Left kidney (tissue), 8 donors: Measurements from ENCODE around the gene U2AF1L4. TPM values are rescaled to one million over a fixed set of nuclear protein-coding genes. Genes with fewer than 3 reads are reported as not detected.

Source experiments
- DNase-seq: peaks from one replicate; pipeline ENCODE4 v3.0.0-alpha.2; 2013
- long read RNA-seq, 8 donors: transcript quantifications; one replicate each; lab custom pipeline, GENCODE V29; 2026
- polyA plus RNA-seq: library from polyadenylated mRNA; unstranded; fragments of 120-200 nt; gene quantifications from one replicate; pipeline ENCODE4 v1.2.1, GENCODE V29; 2013; ENCODE audit not compliant: insufficient read length

The U2AF1L4 gene, protein sequence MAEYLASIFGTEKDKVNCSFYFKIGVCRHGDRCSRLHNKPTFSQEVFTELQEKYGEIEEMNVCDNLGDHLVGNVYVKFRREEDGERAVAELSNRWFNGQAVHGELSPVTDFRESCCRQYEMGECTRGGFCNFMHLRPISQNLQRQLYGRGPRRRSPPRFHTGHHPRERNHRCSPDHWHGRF
- polyA plus RNA-seq = 19.0 TPM
- long read RNA-seq, donor 1 = 0 reads
- long read RNA-seq, donor 2, partial matches to known transcripts = 0 of 1 reads
- long read RNA-seq, donor 2, other reads (novel, unspliced or antisense) = 0 of 1 reads
- long read RNA-seq, donor 3, partial matches to known transcripts = 0 of 3 reads
- long read RNA-seq, donor 3, other reads (novel, unspliced or antisense) = 0 of 3 reads
- long read RNA-seq, donor 4 = 0 reads
- long read RNA-seq, donor 5, partial matches to known transcripts = 0 of 3 reads
- long read RNA-seq, donor 5, other reads (novel, unspliced or antisense) = 0 of 3 reads
- long read RNA-seq, donor 6 = 0 reads
- long read RNA-seq, donor 7 = 0 reads
- long read RNA-seq, donor 8 = 0 reads

DNA sequence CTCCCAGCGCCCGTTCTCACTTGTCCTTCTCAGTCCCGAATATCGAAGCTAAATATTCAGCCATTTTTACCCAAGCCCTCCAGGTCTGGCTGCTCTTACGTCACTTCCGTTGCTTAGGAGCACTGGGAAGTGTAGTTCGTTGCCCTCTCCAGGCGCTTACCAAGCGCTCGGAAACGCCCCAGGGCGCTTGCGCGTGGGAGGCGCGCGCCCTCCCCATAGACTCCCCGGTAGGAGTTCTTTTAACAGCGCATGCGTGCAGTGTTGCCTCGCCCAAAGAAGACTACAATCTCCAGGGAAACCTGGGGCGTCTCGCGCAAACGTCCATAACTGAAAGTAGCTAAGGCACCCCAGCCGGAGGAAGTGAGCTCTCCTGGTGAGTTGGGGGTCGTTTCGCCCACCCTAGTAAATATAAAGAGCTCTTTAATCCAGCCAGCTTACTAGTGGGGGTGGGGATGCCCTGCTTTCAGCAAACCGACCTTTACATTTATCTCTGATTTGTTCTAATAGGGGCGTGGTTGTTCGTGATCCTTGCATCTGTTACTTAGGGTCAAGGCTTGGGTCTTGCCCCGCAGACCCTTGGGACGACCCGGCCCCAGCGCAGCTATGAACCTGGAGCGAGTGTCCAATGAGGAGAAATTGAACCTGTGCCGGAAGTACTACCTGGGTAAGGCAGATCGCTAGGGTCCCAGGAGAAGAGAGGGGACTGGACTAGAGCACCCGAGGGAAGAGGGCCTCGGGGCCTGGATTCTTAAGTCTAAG, at the start of gene U2AF1L4, which contains the start of gene PSENEN:
Gene U2AF1L4 (minus strand): TSS at position 91 of the 759 bp plus-strand sequence. CDS start 27 bp downstream, at position 64.
Gene PSENEN (plus strand): TSS at position 324 of the 759 bp plus-strand sequence. CDS start 280 bp downstream, at position 604.
- DNase-seq = peak; percentile 99

DNA sequence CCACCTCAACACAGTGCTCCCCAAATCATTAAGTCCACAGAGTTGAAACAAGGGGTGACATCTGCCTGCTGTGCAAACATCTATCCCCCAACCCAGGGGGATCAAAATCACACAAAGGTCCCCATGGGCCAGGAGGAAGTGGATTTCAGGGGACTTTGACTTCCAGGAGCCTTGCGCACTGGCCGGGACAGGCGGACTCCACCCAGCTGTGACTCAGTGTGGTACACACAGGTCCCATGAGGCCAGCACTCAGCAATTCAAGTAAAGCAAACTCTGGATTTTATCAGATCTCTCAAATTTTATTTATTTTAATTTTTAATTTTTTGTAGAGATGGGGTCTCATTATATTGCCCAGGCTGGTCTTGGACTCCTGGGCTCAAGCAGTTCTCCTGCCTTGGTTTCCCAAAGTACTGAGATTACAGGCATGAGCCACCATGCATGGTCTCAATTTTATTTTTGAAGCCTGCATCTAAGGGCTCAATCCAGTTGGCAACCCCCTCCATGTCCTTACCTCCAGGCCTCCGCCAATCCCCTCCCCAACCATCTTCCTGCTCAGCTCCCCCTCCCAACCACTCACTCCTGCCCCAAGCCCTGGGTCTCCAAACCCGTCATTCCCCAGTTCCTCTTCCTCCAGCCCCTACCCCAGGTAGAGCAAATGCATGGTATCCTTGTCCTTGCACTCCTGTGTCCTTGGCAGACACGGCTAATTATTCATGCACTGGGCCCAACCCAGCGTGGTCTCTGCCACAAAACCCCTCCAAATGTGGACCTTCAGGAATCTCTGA, 48.4 kb upstream of the U2AF1L4 start:
- no peak for DNase-seq

DNA sequence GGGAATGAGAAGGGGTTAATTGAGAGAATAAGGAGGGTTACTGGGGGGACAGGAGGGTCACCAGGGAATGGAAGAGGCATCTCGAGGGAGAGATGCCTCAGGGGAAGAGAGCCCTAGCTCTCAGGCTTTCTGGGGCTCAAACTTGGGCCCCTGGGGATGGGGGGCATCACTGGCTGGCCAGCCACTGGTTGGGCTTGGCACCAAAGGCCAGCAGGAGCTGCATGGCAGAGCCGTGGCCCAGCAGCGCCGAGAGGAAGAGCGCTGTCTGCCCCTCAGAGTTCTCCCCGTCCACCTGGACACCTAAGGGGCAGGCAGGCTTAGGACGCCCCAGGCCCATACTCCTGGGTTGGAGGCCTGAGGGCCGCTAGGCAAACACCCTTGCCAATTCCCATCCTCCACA, 47.7 kb upstream of the U2AF1L4 start:
- DNase-seq = no peak

DNA sequence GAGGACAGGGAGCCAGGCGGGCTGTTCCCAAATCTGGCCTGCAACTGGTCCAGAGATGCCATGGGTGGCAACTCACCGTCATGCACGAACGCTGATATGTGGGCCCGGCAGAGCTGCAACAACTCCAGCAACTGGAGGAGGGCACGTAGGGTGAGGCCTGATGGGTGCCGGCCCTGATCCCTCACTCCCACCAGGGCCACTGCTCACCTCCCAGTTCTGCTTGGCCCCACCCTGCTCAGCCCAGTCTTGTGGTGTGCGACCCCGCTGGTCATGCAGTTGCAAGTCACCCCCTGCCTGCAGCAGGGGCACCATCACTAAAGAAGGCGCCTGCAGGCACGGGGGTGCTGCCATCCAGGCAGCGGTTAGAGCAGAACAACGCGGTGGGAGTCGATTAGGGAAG, 47.1 kb upstream of the U2AF1L4 start:
- DNase-seq = no peak

DNA sequence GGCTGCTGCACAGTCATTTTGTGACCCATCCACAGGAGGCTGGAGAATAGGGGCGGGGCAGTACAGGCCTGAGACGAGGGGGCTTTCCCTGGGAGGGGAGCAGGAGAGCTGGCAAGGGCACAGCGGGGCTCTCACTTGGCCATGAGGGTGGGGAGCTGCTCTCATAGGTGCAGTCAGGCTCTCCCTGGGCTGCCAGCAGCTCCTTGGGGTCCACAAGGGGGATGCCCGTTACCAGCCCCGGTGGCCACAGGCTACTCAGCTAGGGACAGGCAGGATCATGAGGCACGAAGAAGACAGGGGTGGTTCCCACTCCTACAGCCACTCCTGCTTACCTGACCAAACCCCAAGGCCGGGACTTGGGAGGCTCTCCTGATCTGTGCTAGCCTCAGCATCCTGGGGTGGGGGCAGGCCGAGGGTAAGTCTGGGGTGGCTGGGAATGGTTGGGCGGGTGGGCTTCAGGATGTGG, 46.6 kb upstream of the U2AF1L4 start:
- DNase-seq = no peak

DNA sequence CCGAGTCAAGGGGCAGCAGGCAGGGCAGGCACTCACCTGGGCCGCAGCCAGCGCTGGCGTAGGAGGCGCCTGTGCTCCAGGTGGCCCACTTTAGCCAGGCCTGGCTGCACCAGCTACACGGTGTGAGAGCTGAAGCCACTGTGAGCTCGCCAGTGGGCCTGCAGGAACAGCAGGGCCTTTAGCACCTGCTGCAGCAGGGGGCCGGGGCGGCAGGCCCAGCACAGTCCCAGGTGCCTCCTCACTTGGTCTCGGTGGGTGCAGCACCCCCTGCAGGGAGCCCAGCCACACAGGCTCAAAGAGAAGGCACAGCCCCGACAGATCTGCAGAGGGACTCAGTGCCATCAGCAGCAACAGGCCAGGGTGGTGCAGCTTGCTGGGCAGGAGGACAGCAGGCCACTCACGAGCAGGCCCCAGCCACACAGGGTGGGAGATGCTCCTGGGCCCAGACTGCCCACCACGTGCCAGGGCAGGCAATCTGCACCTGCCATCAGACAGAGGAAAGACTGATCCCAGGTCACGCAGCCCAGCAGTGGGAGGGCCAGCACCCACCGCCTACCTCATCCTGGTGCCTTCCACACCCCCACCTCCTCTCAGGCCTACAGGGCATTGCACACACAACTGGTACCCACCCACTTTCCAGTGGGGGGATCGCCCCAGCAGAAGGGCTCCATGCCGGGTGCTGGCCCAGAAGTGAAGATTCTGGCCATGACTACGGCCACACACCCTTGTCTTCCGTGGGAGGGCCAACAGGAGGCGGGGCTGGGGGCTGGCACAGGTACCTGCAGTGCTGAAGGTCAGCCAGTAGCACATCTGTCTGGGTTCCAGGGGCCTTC, 46.0 kb upstream of the U2AF1L4 start:
- DNase-seq = no peak

DNA sequence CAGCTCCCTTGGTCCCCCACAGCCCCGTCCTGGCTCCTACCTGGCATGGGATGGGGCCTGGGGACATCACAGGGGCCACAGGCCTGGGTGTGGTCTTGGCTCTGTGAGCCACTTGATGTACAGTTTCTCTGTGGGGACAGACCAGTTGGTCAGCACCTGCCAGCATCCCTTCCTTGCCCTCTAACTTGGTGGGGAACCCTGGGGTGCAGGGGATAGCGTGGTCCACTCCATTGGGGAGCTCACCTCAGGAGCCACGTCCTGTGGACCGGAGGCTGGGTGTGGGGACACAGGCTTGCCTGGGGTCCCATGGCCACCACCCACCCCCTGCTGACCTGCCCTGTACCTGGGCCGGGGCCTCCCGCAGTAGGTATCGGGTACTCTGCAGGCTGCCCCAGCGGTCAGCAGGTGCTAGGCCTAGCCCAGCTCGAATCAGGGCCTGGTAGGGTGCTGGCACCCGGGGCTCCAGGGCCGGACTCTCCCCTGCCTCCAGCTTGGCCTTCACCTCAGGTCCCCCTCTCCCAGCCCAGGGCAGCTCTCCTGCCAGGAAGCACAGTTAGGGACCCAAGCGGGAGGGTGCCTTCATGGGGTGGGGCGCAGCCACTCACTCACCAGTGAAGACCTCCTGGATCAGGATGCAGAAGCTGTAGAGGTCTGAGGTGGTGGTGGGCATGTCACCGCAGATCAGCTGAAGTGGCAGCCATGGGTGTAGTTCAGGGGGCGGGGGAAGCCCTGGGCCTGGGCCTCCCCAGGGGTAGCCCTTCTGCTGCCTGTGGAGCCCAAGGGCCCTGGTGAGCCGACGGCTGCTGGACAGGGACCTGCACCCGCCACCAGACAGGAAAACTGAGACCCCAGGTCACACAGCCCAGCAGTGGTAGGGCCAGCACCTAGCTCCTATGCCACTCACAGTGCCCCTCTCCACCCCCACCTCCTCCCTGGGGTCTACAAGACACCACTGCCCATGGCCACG, 45.0 kb upstream of the U2AF1L4 start:
- no peak for DNase-seq

DNA sequence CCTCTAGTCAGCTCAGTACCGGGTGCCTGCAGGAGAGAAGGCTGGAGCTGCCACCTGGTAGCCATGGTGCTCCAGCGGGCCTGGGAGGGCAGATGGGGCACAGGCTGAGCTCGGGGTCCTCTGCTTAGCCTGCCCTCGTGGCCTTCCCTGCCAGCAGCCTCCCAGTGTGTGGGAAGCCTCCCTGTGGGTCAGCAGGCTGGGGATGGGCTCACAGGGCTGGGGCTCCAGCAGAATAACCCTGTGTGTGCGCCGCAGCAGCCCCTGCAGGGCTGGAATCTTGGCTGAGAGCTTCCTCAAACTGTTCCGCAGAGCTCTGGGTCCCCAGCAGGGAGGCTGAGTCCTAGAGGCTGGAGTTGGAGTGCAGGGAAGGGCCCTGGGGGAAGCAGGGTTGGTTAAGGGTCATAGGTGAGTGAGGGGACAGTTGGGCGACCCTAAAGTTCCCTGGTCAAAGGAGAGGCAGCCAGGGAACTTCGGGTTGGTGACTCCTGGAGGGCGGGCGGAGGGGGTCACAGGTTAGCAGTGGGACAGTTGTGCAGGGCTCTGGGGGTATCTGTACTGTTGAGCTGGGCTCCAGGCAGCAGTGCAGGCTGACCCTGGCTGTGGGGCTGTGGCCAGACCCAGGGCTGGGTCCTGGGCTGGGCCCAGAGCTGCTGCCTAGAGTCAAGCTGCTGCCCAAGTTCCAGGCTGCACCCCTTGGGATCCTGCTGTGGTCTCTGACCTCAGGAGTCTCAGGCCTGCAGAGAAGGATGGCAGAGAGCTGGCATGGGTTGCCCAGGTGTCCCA, 44.2 kb upstream of the U2AF1L4 start:
- no peak for DNase-seq

DNA sequence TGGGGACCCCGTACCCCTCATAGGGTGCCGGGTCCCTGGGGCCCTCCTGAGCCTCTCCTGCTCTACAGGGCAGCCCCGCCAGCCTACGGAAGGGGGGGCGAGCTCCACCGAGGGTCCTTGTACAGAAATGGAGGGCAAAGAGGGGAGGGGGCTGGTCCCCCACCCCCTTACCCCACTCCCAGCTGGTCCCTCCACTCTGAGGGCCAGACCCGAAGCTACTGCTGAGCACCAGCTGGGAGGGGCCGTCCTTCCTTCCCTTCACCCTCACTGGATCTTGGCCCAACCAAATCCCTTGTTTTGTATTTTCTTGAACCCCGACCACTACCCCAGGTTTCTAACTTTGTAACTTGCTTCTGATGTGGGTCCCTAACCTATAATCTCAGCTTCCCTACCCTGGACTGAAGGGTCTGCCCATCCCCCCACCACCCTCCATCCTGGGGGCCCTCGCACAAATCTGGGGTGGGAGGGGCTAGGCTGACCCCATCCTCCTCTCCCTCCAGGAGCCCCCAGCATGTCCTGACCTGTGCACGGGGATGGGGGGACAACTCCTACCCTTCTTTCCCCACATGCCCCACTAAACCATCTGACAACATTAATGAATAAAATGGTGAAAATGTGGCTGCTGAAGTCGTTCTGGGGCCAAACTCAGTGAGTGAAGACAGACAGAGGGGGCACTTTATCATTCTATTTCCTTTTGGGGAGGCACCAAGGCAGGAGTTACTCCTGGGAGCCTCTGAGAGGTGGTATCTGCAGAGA, 43.2 kb upstream of the U2AF1L4 start:
- no peak for DNase-seq

DNA sequence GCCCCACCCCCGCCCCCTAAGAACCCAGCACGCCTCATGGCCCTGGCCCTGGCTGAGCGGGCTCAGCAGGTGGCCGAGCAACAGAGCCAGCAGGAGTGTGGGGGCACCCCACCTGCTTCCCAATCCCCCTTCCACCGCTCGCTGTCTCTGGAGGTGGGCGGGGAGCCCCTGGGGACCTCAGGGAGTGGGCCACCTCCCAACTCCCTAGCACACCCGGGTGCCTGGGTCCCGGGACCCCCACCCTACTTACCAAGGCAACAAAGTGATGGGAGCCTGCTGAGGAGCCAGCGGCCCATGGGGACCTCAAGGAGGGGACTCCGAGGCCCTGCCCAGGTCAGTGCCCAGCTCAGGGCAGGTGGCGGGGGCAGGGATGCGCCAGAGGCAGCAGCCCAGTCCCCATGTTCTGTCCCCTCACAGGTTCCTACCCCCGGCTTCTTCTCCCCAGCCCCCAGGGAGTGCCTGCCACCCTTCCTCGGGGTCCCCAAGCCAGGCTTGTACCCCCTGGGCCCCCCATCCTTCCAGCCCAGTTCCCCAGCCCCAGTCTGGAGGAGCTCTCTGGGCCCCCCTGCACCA, 42.1 kb upstream of the U2AF1L4 start:
- no peak for DNase-seq

DNA sequence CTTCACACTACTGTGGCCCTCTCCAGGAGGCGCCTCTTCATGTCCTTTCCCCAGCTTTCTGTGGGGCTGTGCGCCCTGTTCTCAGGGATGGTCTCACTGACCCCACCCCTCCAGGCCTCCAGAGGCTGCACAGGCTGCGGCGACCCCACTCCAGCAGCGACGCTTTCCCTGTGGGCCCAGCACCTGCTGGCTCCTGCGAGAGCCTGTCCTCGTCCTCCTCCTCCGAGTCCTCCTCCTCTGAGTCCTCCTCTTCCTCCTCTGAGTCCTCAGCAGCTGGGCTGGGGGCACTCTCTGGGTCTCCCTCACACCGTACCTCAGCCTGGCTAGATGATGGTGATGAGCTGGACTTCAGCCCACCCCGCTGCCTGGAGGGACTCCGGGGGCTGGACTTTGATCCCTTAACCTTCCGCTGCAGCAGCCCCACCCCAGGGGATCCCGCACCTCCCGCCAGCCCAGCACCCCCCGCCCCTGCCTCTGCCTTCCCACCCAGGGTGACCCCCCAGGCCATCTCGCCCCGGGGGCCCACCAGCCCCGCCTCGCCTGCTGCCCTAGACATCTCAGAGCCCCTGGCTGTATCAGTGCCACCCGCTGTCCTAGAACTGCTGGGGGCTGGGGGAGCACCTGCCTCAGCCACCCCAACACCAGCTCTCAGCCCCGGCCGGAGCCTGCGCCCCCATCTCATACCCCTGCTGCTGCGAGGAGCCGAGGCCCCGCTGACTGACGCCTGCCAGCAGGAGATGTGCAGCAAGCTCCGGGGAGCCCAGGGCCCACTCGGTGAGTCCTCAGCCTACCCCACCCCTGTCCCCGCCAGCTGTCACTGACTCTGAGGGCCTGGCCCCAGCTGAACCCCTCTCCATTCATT, 41.3 kb upstream of the U2AF1L4 start:
- no peak for DNase-seq

DNA sequence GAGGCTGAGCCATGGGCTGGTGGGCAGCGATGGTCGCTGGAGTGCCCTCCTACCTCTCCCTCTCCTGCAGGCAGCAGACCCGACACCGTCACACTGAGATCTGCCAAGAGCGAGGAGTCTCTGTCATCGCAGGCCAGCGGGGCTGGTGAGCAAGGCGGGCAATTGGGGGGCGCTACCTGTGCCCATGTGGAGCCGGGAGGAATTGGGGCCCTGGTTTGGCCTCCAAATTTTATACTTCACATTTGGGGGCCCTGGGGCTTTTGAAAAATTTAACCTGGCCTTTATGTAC, 40.1 kb upstream of the U2AF1L4 start:
- DNase-seq = no peak

DNA sequence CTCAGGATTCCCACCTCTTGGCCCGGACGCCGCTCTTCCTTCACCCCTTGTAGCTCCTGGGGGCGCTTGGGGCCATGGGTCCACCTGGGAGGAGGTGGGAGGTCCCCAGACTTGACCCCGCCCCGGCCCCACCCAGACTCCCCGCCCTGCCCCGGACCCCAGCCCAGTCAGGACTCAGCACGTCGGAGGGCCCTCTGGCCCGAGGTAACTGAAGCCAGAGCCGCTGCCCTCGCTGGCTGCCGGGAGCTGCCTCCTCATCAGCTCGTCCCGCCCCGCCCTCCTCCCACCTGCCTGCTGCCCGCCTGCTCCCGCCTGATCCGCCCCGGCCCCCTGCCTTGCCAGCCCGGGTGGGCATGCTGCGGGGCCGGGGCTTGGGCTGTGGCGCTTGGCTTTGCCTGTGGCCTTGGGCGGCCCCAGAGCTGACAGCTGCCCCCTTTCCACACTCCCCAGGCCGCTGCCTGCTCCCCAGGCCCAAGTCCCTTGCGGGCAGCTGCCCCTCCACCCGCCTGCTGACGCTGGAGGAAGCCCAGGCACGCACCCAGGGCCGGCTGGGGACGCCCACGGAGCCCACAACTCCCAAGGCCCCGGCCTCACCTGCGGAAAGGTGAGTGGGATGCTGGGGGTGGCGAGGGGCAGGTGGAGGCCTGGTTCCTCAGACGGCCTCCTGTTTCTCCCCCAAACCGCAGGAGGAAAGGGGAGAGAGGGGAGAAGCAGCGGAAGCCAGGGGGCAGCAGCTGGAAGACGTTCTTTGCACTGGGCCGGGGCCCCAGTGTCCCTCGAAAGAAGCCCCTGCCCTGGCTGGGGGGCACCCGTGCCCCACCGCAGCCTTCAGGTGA, 39.5 kb upstream of the U2AF1L4 start:
- DNase-seq = no peak

DNA sequence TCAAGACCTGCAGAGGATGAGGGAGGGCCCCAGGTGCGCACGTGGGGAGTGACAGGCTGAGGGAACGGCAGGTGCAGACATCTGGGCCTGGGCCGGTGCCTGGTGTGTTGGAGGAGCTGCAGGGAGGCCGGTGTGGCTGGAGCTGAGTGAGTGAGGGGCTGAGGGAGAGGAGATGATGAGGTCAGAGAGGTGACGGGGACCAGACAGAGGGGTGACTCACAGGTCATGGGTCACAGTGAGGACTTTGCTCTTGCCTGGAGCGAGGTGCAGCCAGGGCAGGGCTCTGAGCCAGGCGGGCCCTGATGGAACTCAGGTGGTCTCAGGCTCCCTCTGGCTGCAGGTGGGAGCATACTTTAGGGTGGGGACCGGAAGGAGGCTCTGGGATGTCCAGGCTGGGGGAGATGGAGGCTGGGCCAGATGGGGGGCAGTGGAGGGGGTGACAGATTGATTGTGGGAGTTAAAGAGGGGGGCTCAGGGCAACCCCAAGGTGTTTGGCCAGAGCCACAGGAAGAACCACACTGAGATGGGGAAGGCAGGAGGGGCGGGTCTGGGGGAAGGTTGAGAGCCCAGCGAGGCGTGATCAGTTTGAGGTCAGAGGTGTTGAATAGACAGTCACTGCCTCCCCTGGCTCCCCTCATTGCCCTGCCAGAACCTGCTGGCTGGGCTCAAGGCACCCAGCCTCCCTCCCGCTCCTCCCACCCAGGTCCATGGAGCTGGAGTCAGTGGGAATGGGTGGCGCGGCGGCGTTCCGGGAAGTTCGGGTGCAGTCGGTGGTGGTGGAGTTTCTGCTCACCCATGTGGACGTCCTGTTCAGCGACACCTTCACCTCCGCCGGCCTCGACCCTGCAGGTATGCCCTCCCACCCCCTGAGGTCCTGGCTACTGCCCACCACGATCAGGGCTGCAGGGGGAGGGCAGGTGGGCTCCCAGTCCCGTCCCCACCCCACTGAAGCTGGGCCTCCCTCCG, 38.5 kb upstream of the U2AF1L4 start:
- no peak for DNase-seq

DNA sequence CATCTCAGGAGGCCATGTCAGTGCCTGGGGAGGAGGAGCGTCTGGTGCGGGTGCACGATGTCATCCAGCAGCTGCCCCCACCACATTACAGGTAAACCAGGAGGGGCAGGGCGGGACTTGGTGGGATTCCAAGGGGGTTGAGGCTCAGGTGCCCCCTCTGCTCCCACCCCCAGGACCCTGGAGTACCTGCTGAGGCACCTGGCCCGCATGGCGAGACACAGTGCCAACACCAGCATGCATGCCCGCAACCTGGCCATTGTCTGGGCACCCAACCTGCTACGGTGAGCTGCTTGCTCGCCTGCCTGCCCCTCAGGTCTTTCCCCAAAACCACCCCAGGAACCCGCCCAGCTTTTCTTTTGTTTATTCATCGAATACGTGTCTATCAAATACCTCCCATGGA, 37.4 kb upstream of the U2AF1L4 start:
- DNase-seq = no peak
